Neuronal stem cell (in vitro differentiated cells): Measurements from ENCODE around the gene RPS6KA2.
A peak's percentile ranks its signal among the peaks of the same experiment; 100 is the strongest.

Source experiments
- DNase-seq: peaks from one replicate; pipeline ENCODE4 v3.0.0-alpha.2; 2013; ENCODE audit warnings: low spot score
- H2AFZ ChIP-seq: one replicate; pipeline ENCODE4 v1.6.1; 2013; ENCODE audit warnings: mild to moderate bottlenecking, low read length, inconsistent platforms
- H2AK5ac ChIP-seq: 2 replicates; pipeline ENCODE4 v1.6.1; 2013; ENCODE audit warnings: low read depth, mild to moderate bottlenecking, inconsistent platforms, low read length, moderate library complexity, mixed read lengths
- H2BK120ac ChIP-seq: 2 replicates; pipeline ENCODE4 v1.6.1; 2013; ENCODE audit warnings: low read depth, mild to moderate bottlenecking, inconsistent platforms, low read length, moderate library complexity, mixed read lengths
- H2BK12ac ChIP-seq: one replicate; pipeline ENCODE4 v1.6.1; 2013; ENCODE audit warnings: low read length, inconsistent platforms
- H2BK15ac ChIP-seq: 2 replicates; pipeline ENCODE4 v1.6.1; 2013; ENCODE audit warnings: mild to moderate bottlenecking, low read length, inconsistent platforms, mixed read lengths
- H2BK5ac ChIP-seq: one replicate; pipeline ENCODE4 v1.6.1; 2013; ENCODE audit warnings: inconsistent platforms, mild to moderate bottlenecking, low read length, moderate library complexity
- H3K14ac ChIP-seq: one replicate; pipeline ENCODE4 v1.6.1; 2013; ENCODE audit warnings: low read length, inconsistent platforms
- H3K18ac ChIP-seq: 2 replicates; pipeline ENCODE4 v1.6.1; 2013; ENCODE audit warnings: low read length, inconsistent platforms
- H3K23ac ChIP-seq: 2 replicates; pipeline ENCODE4 v1.6.1; 2013; ENCODE audit warnings: low read depth, mild to moderate bottlenecking, mixed read lengths, low read length, inconsistent platforms; ENCODE audit not compliant: poor library complexity
- H3K27ac ChIP-seq: replicated peaks from 3 replicates; pipeline ENCODE4 v1.5.1; 2013; ENCODE audit warnings: low read length, inconsistent platforms
- H3K27me3 ChIP-seq, 3 experiments: 2 replicates each; pipeline ENCODE4 v1.6.1; 2013; ENCODE audit warnings: low read length in 3 of 3, mild to moderate bottlenecking in 2 of 3, inconsistent platforms in 1 of 3, low read depth in 1 of 3, mixed read lengths in 1 of 3, moderate library complexity in 1 of 3; ENCODE audit not compliant: control insufficient read depth in 3 of 3, insufficient read depth in 3 of 3
- H3K36me3 ChIP-seq, 2 donors: replicated peaks in 1 of 2; 2 replicates each; pipeline ENCODE4 v1.6.1; 2013; ENCODE audit warnings: low read length in 2 of 2; ENCODE audit not compliant: control insufficient read depth in 2 of 2, insufficient read depth in 2 of 2
- H3K4ac ChIP-seq: 2 replicates; pipeline ENCODE4 v1.6.1; 2013; ENCODE audit warnings: inconsistent platforms, mild to moderate bottlenecking, low read length, moderate library complexity
- H3K4me1 ChIP-seq, 2 donors: 1 replicate in 1 of 2; 2 replicates in 1 of 2; pipeline ENCODE4 v1.6.1; 2013; ENCODE audit warnings: low read length in 2 of 2, low read depth in 1 of 2; ENCODE audit not compliant: control insufficient read depth in 2 of 2, insufficient read depth in 1 of 2
- H3K4me2 ChIP-seq: one replicate; pipeline ENCODE4 v1.6.1; 2013; ENCODE audit warnings: mild to moderate bottlenecking, low read length, inconsistent platforms; ENCODE audit not compliant: insufficient read depth, poor library complexity, severe bottlenecking
- H3K4me3 ChIP-seq, 2 donors: 2 replicates each; pipeline ENCODE4 v1.5.1; 2013; ENCODE audit warnings: low read length in 2 of 2, mild to moderate bottlenecking in 2 of 2, inconsistent platforms in 1 of 2, moderate library complexity in 1 of 2
- H3K79me1 ChIP-seq: one replicate; pipeline ENCODE4 v1.6.1; 2013; ENCODE audit warnings: low read depth, mild to moderate bottlenecking, inconsistent platforms, low read length, moderate library complexity
- H3K9ac ChIP-seq: one replicate; pipeline ENCODE4 v1.6.1; 2013; ENCODE audit warnings: mild to moderate bottlenecking, low read depth, low read length, inconsistent platforms; ENCODE audit not compliant: poor library complexity
- H3K9me3 ChIP-seq, 2 donors: replicated peaks in 1 of 2; 2 replicates each; pipeline versions ENCODE3 to v1.6.1; 2013; ENCODE audit warnings: low read length in 2 of 2, mild to moderate bottlenecking in 2 of 2, inconsistent platforms in 1 of 2, low read depth in 1 of 2, mixed read lengths in 1 of 2, moderate library complexity in 1 of 2; ENCODE audit not compliant: control insufficient read depth in 2 of 2, insufficient read depth in 1 of 2
- H4K8ac ChIP-seq: one replicate; pipeline ENCODE4 v1.6.1; 2013; ENCODE audit warnings: low read depth, mild to moderate bottlenecking, inconsistent platforms, low read length, moderate library complexity
- H4K91ac ChIP-seq: one replicate; pipeline ENCODE4 v1.6.1; 2013; ENCODE audit warnings: low read length, low read depth, mild to moderate bottlenecking, inconsistent platforms; ENCODE audit not compliant: poor library complexity
- WGBS, 2 donors: extraction: QIAGEN DNeasy Blood & Tissue Kit; methylation state at CpG; one replicate each; pipeline ENCODE4 v1.1.7; 2013; ENCODE audit warnings: missing lambda C conversion rate in 2 of 2, mixed read lengths in 1 of 2; ENCODE audit not compliant: insufficient read length in 2 of 2, insufficient replicate concordance in 1 of 2; ENCODE audit errors: extremely low coverage in 2 of 2; 5-methylcytosine and 5-hydroxymethylcytosine counted together

RPS6KA2 gene

GRCh38 chr6:166449036-166449435 lies 178.0 kb downstream of the RPS6KA2 start:
- Histone ChIP-seq H3K79me1 (no peaks in the 10 kb centered on the region), H3K14ac (no peak overlapping the region), H2BK120ac (no peak overlapping the region), H2AK5ac (no peak overlapping the region), H2BK5ac (no peak overlapping the region), H3K36me3 (peaks cover 16 to 62% of the 10 kb centered on the region in 2 donors), H3K4me1 (no peaks in the 10 kb centered on the region), H3K4ac (no peak overlapping the region), H4K8ac (no peak overlapping the region), H3K23ac (no peak overlapping the region), H3K18ac (no peak overlapping the region), H3K4me3 (no peak overlapping the region), H2BK15ac (no peak overlapping the region), H4K91ac (no peak overlapping the region), H3K4me2 (no peak overlapping the region), H3K27me3 (no peaks in the 10 kb centered on the region), H3K27ac (no peak overlapping the region), H3K9me3 (peaks cover 13 to 28% of the 10 kb centered on the region in 2 donors), H2AFZ (no peak overlapping the region), H3K9ac (no peak overlapping the region), H2BK12ac (no peak overlapping the region)
- no CpG with 5 or more reads among the region's 7 CpGs for WGBS, 2 donors
- no peak for DNase-seq

DNA sequence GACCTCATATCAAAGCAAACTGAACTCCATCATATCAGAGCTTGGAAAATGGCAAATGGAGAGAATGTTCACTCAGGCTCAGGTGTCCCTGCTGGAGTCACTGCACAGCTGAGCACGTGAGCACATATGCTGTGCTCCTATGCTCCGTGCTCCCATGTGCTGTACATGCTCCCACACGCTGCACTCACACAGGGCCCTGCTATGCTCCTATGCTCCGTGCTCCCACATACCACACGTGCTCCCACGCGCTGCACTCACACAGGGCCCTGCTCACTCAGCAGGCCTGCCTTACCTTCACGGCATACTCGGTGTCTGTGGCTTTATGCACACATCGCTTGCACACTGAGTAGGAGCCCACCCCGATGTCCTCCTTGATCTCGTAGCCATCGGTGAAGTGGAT lies 178.6 kb downstream of the RPS6KA2 start:
- H2BK5ac ChIP-seq: no peak overlapping the region
- no peak overlapping the region for H3K18ac ChIP-seq
- H3K36me3 ChIP-seq: peaks cover 16 to 64% of the 10 kb centered on the region in 2 donors
- no peak overlapping the region for H2AFZ ChIP-seq
- no peak for DNase-seq
- no peak overlapping the region for H2AK5ac ChIP-seq
- no CpG with 5 or more reads among the region's 13 CpGs for WGBS, 2 donors
- H2BK120ac ChIP-seq: no peak overlapping the region
- H3K4me3 ChIP-seq: no peak overlapping the region
- no peak overlapping the region for H3K27ac ChIP-seq
- no peak overlapping the region for H3K9ac ChIP-seq
- no peak overlapping the region for H4K8ac ChIP-seq
- no peak overlapping the region for H3K14ac ChIP-seq
- no peaks in the 10 kb centered on the region for H3K4me1 ChIP-seq
- peaks cover 9 to 22% of the 10 kb centered on the region in 2 donors for H3K9me3 ChIP-seq
- no peak overlapping the region for H2BK12ac ChIP-seq
- H3K27me3 ChIP-seq: no peaks in the 10 kb centered on the region
- H2BK15ac ChIP-seq: no peak overlapping the region
- no peak overlapping the region for H3K4me2 ChIP-seq
- peak overlapping the region; percentile 47 for H3K23ac ChIP-seq
- H3K4ac ChIP-seq: no peak overlapping the region
- no peak overlapping the region for H4K91ac ChIP-seq
- H3K79me1 ChIP-seq: no peaks in the 10 kb centered on the region

GRCh38 chr6:166446567-166447065 lies 180.4 kb downstream of the RPS6KA2 start:
- H3K18ac ChIP-seq: no peak overlapping the region
- H3K27me3 ChIP-seq: no peaks in the 10 kb centered on the region
- H3K79me1 ChIP-seq: no peaks in the 10 kb centered on the region
- no peak overlapping the region for H3K9ac ChIP-seq
- no peak for DNase-seq
- H2AK5ac ChIP-seq: no peak overlapping the region
- H3K4me3 ChIP-seq: no peak overlapping the region
- H3K4me2 ChIP-seq: no peak overlapping the region
- H2BK12ac ChIP-seq: no peak overlapping the region
- peaks cover 16 to 69% of the 10 kb centered on the region in 2 donors for H3K36me3 ChIP-seq
- no peak overlapping the region for H2BK5ac ChIP-seq
- H2BK15ac ChIP-seq: no peak overlapping the region
- no CpG with 5 or more reads among the region's 11 CpGs for WGBS, 2 donors
- H3K4me1 ChIP-seq: no peaks in the 10 kb centered on the region
- H4K91ac ChIP-seq: no peak overlapping the region
- H4K8ac ChIP-seq: no peak overlapping the region
- peaks cover 9 to 22% of the 10 kb centered on the region in 2 donors for H3K9me3 ChIP-seq
- H2AFZ ChIP-seq: no peak overlapping the region
- H3K23ac ChIP-seq: no peak overlapping the region
- no peak overlapping the region for H3K4ac ChIP-seq
- H2BK120ac ChIP-seq: no peak overlapping the region
- H3K14ac ChIP-seq: no peak overlapping the region
- H3K27ac ChIP-seq: no peak overlapping the region

- Histone ChIP-seq H3K9me3 (peaks cover 9 to 18% of the 10 kb centered on the region in 2 donors), H3K79me1 (no peaks in the 10 kb centered on the region), H2BK5ac (no peak overlapping the region), H2AFZ (no peak overlapping the region), H3K4me1 (no peaks in the 10 kb centered on the region), H3K36me3 (peaks cover 16 to 69% of the 10 kb centered on the region in 2 donors), H3K27ac (no peak overlapping the region), H3K18ac (no peak overlapping the region), H4K8ac (no peak overlapping the region), H3K4me3 (no peak overlapping the region), H2BK120ac (no peak overlapping the region), H2BK12ac (no peak overlapping the region), H2BK15ac (no peak overlapping the region), H3K4ac (no peak overlapping the region), H3K9ac (no peak overlapping the region), H3K14ac (no peak overlapping the region), H3K27me3 (no peaks in the 10 kb centered on the region), H4K91ac (no peak overlapping the region), H3K4me2 (no peak overlapping the region), H3K23ac (no peak overlapping the region), H2AK5ac (no peak overlapping the region)
- WGBS, 2 donors: no CpG with 5 or more reads among the region's 13 CpGs
- no peak for DNase-seq
Observed at GRCh38 chr6:166446146-166446545, 180.9 kb downstream of the RPS6KA2 start.
